Glomerular endothelial cell (primary cell): ENCODE measurements around the gene IFT122. TPM values are rescaled to one million over a fixed set of nuclear protein-coding genes. Genes with fewer than 3 reads are reported as not detected.

Experiments used
- DNase-seq: peaks from one replicate; pipeline ENCODE4 v3.0.0-alpha.2; 2011; ENCODE audit warnings: low read depth, low spot score; ENCODE audit errors: extremely low read depth
- total RNA-seq: library from RNA; depleted of rRNA; stranded (reverse); fragments of >200 nt; gene quantifications from 2 replicates; pipeline ENCODE4 v1.2.3, GENCODE V29; 2015

IFT122 gene
- total RNA-seq, 1 donor from 2014 or later, result 22.8 TPM

GRCh38 chr3:129554356-129555152 is 114.5 kb downstream of the IFT122 start:
- DNase-seq, result no peak

GRCh38 chr3:129555153-129555550 is 115.1 kb downstream of the IFT122 start:
- DNase-seq, result no peak

- DNase-seq, result no peak
Observed at GRCh38 chr3:129555616-129556357, 115.8 kb downstream of the IFT122 start.

- no peak for DNase-seq
Observed at GRCh38 chr3:129556358-129556695, 116.3 kb downstream of the IFT122 start.

- no peak for DNase-seq
Observed at GRCh38 chr3:129556890-129557547, 117.0 kb downstream of the IFT122 start.

GRCh38 chr3:129557548-129557894 is 117.5 kb downstream of the IFT122 start:
- no peak for DNase-seq

GRCh38 chr3:129558081-129558771 is 118.2 kb downstream of the IFT122 start:
- DNase-seq, result no peak

- no peak for DNase-seq
Observed at GRCh38 chr3:129558772-129559564, 118.9 kb downstream of the IFT122 start.

GRCh38 chr3:129559565-129560079 is 119.6 kb downstream of the IFT122 start:
- no peak for DNase-seq

- DNase-seq, result no peak
Observed at GRCh38 chr3:129560269-129560787, 120.3 kb downstream of the IFT122 start.

- no peak for DNase-seq
Observed at GRCh38 chr3:129560911-129561594, 121.0 kb downstream of the IFT122 start.

GRCh38 chr3:129561619-129562248 is 121.7 kb downstream of the IFT122 start:
- no peak for DNase-seq

GRCh38 chr3:129562803-129563202 is 122.8 kb downstream of the IFT122 start:
- no peak for DNase-seq

GRCh38 chr3:129563332-129563731 is 123.3 kb downstream of the IFT122 start:
- no peak for DNase-seq

- no peak for DNase-seq
Observed at GRCh38 chr3:129563850-129564535, 124.0 kb downstream of the IFT122 start.

- no peak for DNase-seq
Observed at GRCh38 chr3:129564981-129565644, 125.1 kb downstream of the IFT122 start.

GRCh38 chr3:129565902-129566301 is 125.9 kb downstream of the IFT122 start:
- no peak for DNase-seq
